H1 (cell line): ENCODE data around the gene FCN3. TPM values are rescaled to one million over a fixed set of nuclear protein-coding genes. Genes with fewer than 3 reads are reported as not detected.

Source experiments
- CHD7 ChIP-seq: fragments of 300-600 bp; sonication (generic); IDR thresholded peaks from 2 replicates; pipeline ENCODE4 v1.7.1; 2012; ENCODE audit warnings: low read length, moderate library complexity, mild to moderate bottlenecking, inconsistent platforms; ENCODE audit not compliant: insufficient replicate concordance
- POU5F1 ChIP-seq: IDR thresholded peaks from 2 replicates; pipeline ENCODE4 v1.6.1; 2011; ENCODE audit warnings: low read depth, mild to moderate bottlenecking, low read length, moderate library complexity
- RAD21 ChIP-seq, 2 experiments: IDR thresholded peaks in 1 of 2; conservative IDR thresholded peaks in 1 of 2; 2 replicates each; pipeline ENCODE4 v1.6.1; 2011; ENCODE audit warnings: low read depth in 2 of 2, low read length in 2 of 2, improper control_type of control experiment in 1 of 2, inconsistent platforms in 1 of 2, mild to moderate bottlenecking in 1 of 2, moderate library complexity in 1 of 2
- RFX5 ChIP-seq: IDR thresholded peaks from 2 replicates; pipeline ENCODE4 v1.6.1; 2011; ENCODE audit warnings: low read depth, low read length, improper control_type of control experiment, borderline replicate concordance
- RXRA ChIP-seq: IDR thresholded peaks from 2 replicates; pipeline ENCODE4 v1.6.1; 2011; ENCODE audit warnings: low read depth, mild to moderate bottlenecking, low read length, moderate library complexity; ENCODE audit not compliant: insufficient read depth
- SIX5 ChIP-seq: IDR thresholded peaks from 2 replicates; pipeline ENCODE4 v1.6.1; 2011; ENCODE audit warnings: mild to moderate bottlenecking, low read depth, low read length
- SP1 ChIP-seq: IDR thresholded peaks from 2 replicates; pipeline ENCODE4 v1.6.1; 2011; ENCODE audit warnings: low read depth, low read length
- SUZ12 ChIP-seq: fragments of 200-600 bp; sonication (generic); IDR thresholded peaks from 2 replicates; pipeline ENCODE4 v1.6.1; 2012; ENCODE audit warnings: mild to moderate bottlenecking, inconsistent platforms, low read length, moderate library complexity, mixed read lengths
- TAF1 ChIP-seq: IDR thresholded peaks from 2 replicates; pipeline ENCODE4 v1.6.1; 2011; ENCODE audit warnings: mild to moderate bottlenecking, low read depth, low read length
- TCF12 ChIP-seq: IDR thresholded peaks from 2 replicates; pipeline ENCODE4 v1.6.1; 2011; ENCODE audit warnings: low read depth, mild to moderate bottlenecking, low read length
- polyA plus RNA-seq, 7 experiments: library from polyadenylated mRNA; depleted of rRNA in 3 of 7; stranded (reverse) in 5 of 7; unstranded in 2 of 7; fragments of >200 nt in 5 of 7; fragments of 200-250 nt in 2 of 7; gene quantifications; 1 replicate in 5 of 7; 2 replicates in 1 of 7; 4 replicates in 1 of 7; pipeline versions ENCODE4 v1.2.1 to v1.2.3, GENCODE V29; 2011 to 2013; ENCODE audit warnings: missing spikeins in 2 of 7, mixed read lengths in 2 of 7
- total RNA-seq: library from RNA; stranded (reverse); fragmentation: NEBNext Ultra II Directional; extraction: Animal tissue kit (Norgen Biotek cat#: 25700); gene quantifications from 2 replicates; pipeline ENCODE4 v1.2.1, GENCODE V29; 2021

Gene FCN3
- total and polyA plus RNA-seq, 2 of the 8 experiments (the other 6 are each of a cell fraction or from before 2014, with no cell fraction given), result 0.30 to 0.57 TPM

DNA sequence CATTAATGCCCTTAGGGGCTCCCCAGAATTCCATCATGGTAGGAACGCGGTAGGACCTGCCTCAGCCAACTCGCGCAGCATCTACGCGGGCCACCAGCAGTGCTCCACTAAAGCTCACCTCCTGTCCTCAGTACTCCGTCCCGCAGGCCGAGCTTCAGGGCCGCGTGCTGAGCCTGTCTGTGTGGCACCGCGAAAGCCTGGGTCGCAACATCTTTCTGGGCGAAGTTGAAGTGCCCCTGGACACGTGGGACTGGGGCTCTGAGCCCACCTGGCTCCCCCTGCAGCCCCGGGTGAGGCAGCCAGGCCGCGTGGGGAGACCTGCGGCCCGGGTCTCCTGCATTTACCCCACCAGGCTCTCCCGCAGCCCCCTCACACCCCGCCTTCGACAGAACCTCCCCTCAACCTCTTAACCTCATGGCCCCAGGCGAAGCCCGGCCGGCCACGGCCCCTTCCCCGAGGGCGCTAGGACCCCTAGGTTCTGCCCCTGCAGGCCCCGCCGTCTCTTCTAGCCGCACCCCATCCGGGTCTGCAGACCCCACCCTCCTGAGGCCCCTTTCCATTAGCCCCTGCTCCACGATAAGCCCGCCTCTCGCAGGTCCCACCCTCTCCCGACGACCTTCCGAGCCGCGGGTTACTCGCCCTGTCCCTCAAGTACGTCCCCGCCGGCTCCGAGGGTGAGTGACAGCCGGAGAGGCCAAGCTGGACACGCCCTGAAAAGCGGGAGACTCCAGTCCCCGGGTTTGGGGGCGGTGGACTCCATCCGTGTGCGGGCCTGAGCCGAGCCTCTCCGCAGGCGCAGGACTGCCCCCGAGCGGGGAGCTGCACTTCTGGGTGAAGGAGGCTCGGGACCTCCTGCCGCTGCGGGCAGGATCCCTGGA is 23.7 kb downstream of the FCN3 start (continued):
- TF ChIP-seq CHD7 (no peak), TAF1 (no peak), POU5F1 (no peak), SUZ12 (no peak), RFX5 (no peak), SP1 (no peak), RAD21 (IDR thresholded peaks at IDR 0.05 in 1 of 2, conservative IDR thresholded peaks at IDR 0.05 in 1 of 2; ENCODE audit: low read depth in 2 of 2, low read length in 2 of 2) (peak; percentile 26 to 50; a peak in 3 of 4 replicates), RXRA (no peak), TCF12 (no peak), SIX5 (no peak)
